GM04504 (cell line): ENCODE measurements around the gene EHMT1.

Experiments used
- DNase-seq: peaks from one replicate; pipeline ENCODE4 v3.0.0-alpha.2; 2012; ENCODE audit warnings: low read depth

Gene EHMT1

DNA sequence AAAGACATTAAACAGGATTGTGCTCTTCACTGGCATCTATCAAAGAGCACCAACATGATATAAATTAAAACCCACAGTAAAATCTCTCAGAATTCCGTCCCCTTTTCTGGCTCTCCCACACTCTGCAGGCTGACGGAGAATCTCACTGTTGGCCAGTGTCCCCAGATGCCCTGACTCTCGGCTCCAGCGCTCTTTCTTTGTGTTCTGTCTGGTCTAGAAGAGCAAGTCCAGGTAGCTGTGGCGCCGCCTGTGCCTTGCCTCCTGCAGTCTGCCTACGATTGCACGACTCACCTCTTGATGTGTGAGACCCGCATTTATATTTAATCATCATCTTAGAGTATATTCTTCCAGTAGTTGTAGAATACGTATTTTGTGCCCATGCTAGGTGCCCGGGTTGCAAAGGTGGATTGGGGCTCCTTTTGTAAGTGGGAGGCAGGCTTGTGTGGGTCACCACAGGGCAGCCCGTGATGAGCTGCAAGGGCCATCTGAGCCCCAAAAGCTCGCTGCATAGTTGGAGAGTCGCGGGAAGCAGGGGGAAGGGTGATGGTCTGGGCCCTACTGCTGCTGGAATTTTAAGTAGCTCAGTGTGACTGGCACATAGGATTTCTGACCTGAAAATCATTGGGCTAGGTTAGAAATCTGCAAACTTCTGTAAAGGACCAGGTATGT lies 55.6 kb downstream of the EHMT1 start:
- DNase-seq = no peak

GRCh38 chr9:137674976-137675320 lies 56.1 kb downstream of the EHMT1 start:
- no peak for DNase-seq

DNA sequence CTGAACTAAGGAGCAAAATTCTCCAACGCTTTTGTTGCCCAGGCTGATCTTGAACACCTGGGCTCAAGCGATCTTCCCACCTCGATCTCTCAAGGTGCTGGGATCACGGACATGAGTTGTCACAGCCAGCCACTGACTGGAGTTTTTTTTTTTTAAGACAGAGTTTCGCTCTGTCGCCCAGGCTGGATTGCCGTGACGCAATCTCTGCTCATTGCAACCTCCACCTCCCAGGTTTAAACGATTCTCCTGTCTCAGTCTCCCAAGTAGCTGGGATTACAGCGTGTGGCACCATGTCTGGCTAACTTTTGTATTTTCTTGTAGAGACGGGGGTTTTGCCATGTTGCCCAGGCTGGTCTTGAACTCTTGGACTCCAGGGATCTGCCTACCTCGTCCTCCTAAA lies 58.2 kb downstream of the EHMT1 start:
- no peak for DNase-seq

- no peak for DNase-seq
Measured at GRCh38 chr9:137678202-137678601, 59.4 kb downstream of the EHMT1 start.

- no peak for DNase-seq
Measured at GRCh38 chr9:137679249-137679648, 60.4 kb downstream of the EHMT1 start.

DNA sequence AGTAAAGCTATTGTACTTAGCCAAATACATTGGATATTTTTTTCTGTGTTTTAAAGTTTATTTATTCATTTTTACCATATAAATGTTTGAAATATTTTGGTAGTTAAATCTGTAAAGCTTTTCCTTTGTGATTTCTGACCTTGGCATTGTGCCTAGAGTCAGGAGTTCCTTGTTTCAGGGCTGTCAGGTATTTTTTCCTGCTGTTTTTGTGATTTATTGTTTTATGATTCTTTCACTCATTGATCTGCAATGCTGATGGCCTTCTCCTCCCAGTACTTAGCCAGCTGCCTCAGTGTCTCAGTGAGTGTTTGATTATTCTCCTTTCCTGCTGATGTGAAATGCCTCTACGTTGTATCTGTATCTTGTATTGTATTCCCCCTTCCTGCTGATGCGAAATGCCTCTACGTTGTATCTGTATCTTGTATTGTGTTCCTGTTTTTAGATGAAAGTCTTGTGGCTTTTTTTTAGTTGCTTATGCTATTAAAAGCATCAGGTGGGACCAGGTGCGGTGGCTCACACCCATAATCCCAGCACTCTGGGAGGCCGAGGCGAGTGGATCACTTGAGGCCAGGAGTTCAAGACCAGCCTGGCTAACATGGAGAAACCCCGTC lies 61.0 kb downstream of the EHMT1 start:
- no peak for DNase-seq

DNA sequence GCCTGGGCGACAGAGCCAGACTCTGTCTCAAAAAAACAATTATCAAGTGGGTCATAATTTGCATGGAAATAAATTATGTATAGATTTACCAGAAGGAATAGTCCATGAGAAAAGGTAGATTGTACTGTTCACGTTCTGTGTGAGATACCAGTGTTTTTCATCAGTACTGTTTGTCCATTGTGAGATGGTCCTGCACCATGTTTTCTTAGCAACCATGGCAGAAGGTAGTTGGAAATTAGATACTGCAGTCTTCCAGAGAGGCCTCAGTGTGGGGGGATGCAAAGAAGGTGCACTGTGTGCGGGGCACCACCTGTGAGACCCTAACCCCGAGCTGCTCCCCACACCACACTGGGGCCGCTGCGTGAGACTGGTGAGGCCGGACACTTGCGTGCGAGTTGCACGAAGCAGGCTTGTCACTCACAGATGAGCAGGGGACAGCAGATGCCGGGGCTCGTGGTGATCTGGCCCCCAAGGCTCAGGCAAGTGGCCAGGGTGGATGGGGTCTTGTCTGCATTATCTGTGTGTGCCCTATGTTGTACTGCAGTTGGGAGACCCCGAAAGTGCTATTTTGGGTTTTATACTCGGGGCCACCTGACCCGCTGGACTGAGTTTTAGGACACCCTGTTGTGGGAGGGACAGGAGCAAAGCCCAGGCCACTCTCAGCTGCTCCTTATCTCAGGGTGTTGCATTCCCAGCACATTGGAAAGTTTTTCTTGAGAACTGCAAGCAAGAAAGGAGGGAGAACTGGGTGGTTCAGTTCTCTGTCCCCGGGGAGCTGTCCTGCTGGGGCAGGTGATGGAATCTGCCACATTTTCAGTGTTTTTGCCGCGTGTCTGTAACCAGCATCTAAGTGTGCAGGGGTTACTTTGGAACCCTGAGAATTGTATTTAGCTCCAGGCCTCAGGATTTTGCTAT lies 61.9 kb downstream of the EHMT1 start:
- no peak for DNase-seq

DNA sequence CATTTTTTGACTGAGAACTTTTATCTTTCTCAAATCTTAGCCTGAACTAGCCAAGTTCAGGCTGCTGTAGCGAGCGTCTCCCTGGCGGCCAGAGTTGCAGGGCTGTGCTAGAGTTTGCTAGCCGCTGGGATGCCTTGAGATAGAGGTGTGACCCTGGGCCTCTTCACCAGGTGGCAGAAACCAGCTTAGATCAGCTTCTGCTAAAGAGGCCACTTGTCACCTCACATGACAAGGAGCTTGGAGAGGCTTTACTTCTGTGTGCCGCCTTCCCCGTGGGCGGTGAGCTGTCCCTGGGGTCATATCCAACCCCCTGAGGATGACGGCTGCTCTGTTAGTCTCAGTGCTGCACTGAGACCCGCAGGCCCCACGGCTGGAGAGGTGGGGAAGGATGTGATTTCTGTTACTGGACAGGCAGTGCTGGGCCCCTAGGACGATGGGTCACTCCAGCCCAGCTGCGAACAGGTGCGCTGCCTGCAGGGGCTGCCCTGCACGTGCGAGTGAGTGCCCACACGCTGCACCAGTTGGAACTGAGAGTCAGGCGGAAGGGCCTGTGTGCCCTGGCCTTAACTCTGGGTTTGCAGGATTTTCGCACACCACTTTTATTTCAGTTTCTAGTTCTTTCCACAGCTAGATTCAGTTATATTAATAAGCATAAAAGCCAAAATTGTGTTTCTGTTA lies 63.8 kb downstream of the EHMT1 start:
- no peak for DNase-seq

DNA sequence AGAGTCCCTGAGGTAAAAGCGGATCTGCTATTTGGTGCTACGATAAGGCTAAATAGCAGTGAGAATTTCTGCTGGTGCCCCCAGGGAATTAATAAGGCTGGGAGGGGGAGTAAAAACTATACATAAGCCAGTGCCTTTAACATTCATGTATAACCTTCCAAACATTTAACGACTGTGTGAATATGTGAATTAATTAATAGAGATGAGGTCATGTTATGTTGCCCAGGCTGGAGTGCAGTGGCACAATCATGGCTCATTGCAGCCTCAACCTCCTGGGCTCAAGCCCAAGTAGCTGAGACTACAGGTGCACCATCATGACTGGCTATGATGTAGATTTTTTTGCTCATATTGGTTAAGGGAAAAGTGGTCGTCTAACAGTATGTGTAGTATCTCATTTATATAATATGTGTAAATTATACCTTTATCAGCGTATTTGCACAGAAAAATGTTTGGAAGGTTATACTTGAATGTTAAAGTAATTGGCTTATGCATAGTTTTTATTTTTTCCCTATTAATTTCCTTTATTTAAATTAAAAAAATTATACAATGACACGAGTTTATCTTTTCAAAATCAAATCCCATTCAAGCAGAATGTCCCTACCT lies 64.6 kb downstream of the EHMT1 start:
- DNase-seq = no peak

DNA sequence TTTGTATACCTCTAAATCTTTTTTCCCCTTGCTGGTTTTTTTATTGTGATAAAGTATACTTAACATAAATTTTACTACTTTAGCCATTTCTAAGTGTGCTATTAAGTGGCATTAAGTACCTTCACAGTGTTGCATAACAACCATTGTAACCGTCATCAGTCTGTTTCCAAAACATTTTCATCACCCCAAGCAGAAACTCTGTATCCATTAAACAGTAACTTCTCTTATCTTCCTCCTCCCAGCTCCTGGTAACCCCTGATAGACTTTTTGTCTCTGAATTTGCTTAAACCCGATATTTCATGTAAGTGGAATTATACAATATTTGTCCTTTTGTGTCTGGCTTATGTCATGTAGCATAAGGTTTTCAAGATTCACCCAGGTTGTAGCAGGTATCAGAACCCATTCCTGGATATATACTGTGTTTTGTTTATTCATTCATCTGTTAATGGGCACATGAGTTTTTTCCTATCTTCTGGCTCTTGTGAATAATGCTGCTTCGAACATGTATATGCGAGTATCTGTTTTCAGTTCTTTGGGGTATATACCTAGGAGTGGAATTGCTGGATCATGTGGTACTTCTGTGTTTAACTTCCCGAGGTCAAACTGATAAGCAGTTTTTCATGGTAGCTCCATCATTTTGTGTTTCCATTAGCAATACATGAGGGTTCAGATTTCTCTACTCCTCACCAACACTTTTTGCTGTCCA lies 66.4 kb downstream of the EHMT1 start:
- DNase-seq = no peak

DNA sequence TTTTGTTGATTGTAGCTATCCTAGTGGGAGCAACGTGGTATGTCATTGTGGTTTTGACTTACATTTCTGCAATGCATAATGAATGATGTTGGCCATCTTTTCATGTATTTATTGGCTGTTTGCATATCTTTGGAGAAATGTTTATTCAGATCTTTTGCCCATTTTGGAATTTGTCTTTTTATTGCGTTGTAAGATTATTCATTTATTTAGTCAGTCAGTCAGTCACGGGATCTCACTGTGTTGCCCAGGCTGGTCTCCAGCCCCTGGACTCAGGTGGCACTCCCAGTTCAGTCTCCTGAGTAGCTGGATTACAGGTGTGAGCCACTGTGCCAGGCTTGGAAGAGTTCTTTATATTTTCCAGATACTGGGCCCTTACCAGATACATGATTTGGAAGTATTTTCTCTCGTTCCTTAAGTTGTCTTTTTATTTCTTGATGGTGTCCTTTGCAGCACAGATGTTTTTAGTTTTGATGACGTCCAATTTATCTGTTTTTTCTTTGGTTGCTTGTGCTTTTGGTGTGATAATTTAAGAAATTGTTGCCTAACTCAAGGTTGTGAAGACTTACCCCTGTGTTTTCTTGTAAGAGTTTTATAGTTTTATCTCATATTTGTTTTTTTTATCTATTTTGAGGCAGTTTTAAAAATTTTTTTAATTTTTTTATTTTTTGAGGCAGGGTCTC lies 67.1 kb downstream of the EHMT1 start:
- peak; percentile 44 for DNase-seq

GRCh38 chr9:137688261-137688660 lies 69.5 kb downstream of the EHMT1 start:
- DNase-seq = no peak

DNA sequence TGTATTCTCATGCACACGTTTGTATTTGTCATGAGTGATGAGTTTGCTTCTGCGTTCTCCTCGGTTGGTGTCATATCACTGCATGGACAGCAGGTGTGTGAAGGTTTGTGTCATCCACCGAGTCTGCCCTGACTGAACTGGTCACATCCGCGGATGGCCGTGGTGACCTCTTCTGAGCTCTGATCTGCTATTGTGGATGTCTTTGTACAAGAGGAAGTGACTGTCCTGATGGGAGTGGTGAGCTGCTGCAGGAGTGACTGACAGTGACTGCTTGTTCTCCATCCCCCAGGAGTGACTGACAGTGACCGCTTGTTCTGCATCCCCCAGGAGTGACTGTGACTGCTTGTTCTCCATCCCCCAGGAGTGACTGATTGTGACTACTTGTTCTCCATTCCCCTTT lies 69.9 kb downstream of the EHMT1 start:
- no peak for DNase-seq

DNA sequence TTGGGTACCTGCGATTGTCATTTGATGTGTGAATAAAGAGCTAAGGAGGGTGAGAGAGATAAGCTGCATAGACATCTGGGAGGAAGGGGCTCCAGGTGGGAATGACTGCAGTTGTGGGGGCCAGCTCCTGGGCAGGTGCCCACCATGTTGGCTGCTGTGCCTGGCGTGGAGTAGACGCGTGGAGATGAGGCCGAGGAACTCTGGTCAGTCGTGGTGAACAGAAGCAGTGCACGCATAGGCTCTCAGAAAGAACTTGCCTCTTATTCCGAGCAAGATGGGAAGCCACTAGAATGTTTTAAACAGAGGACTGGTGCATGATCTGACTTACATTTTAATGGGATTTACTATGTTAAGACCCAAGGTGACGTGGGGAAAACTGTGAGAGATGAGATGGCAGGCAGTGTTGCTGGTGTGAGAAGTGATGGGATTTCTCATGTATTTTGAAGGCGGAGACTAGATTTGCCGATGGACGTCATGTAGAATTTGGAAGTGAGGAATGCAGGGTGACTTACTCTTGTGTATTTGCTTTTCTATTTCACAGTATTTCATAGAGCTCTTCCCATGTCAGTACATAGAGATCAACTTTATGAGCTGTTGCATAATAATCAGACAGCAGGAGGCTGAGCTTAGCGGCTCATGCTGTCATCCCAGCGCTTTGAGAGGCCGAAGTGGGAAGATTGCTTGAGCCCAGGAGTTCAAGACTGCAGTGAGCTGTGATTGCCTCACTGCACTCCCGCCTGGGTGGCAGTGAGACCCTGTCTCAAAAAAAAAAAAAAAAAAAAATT lies 71.1 kb downstream of the EHMT1 start:
- DNase-seq = peak; percentile 69

DNA sequence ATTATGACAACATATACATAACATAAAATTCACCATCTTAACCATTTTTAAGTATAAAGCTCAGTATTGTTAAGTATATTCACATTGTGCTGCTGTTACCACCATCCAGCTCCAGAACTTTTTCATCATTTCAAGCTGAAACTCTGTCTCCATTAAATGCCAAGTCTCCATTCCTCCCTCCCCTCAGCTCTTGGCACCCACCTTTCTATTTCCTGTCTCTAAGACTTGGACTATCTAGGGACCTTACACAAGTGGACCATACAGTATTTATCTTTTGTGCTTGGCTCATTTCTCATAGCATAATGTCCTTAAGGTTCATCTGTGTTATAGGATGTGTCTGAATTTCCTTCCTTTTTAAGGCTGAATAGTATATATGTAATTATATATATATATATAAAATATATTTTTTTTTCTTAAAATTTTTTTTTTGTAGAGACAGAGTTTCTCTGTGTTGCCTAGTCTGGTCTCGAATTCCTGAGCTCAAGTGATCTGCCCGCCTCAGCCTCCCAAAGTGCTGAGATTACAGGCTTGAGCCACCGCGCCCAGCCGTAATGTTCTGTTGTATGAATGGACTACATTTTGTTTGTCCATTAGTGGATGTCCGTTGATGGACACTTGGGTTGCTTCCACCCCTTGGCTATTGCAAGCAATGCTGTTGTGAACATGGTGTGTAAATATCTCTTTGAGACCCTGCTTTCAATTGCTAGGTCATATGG lies 72.3 kb downstream of the EHMT1 start:
- no peak for DNase-seq

DNA sequence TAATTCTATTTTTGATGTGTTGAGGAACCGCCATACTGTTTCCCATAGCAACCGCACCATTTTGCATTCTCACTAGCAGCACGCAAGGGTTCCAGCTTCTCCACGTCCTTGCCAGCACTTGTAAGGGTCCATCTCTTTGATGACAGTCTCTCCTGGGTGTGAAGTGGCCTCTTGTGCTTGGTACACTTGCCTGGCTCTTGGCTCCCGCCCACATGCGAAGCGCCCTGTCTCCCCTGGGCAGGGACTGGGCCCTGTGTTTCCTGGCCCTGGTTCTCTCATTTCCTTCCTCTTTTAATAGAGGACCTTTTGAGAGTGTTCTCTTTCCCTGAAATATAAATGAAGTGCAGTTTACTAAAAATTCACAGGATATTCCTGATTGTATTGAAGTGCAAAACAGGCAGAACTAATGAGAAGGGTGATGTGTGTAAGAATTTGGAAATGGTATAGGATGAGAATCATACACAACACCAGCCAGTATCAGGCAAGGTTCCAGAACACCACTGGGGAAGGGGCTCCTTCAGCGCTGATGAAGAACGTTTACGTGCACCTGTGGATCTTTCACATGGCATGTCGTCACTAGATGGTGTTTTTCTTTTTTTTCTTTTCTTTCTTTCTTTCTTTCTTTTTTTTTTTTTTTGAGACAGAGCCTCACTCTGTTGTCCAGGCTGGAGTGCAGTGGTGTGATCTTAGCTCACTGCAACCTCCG lies 73.0 kb downstream of the EHMT1 start:
- no peak for DNase-seq

DNA sequence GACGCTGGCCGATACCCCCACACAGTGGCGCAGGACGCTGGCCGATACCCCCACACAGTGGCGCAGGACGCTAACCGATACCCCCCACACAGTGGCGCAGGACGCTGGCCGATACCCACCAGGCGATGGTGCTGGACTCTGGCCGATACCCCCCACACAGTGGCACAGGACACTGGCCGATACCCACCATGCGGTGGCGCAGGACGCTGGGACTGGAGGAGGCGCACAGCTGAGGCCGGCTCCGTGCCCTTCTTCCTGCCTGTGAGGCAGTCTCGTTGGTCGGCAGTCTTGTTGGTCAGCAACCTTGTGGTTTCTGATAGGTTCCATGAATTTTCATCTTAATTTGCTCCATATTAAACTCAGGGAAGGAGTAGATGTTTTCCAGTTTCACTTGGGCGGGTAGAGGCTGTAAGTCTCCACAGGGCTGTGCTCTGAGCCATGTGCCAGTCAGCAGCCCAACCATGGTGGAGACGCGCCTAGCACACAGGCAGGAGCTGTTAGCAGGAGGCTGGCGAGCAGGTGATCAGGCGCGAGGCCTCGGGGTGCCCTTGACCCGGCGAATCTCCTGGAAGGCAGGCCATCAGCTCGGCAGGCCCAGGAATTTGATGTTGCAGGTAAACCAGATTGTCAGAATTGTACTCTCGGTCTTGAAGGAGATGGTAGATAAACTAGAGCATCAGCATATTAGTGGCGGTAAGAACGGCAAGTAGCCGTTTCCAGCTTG lies 75.6 kb downstream of the EHMT1 start:
- DNase-seq = no peak
